Psoas muscle (tissue), 8 donors: ENCODE measurements around the gene RNF17. TPM values are rescaled to one million over a fixed set of nuclear protein-coding genes. Genes with fewer than 3 reads are reported as not detected.

ENCODE experiments used
- ATAC-seq, 4 donors: fragments of 200-7000 bp; cut with Tn5 transposase; one replicate each; pipeline ENCODE4 v1.9.1; 2020; ENCODE audit warnings: moderate library complexity in 3 of 4, mild to moderate bottlenecking in 2 of 4
- DNase-seq, 2 donors: peaks; one replicate each; pipeline ENCODE4 v3.0.0-alpha.2; 2020
- H3K27ac ChIP-seq: fragments of 200-600 bp; one replicate; pipeline ENCODE4 v1.8.0; 2022
- H3K27me3 ChIP-seq, 3 donors: fragments of 200-600 bp in 1 of 3; one replicate each; pipeline versions ENCODE4 v1.6.1 to v1.8.0; 2013 to 2022; ENCODE audit warnings: low read length in 2 of 3, mild to moderate bottlenecking in 2 of 3, moderate library complexity in 1 of 3; ENCODE audit not compliant: insufficient read depth in 3 of 3
- H3K36me3 ChIP-seq, 2 donors: fragments of 200-600 bp in 1 of 2; one replicate each; pipeline versions ENCODE4 v1.6.1 to v1.8.0; 2013 to 2022; ENCODE audit warnings: low read depth in 1 of 2, mild to moderate bottlenecking in 1 of 2, moderate library complexity in 1 of 2; ENCODE audit not compliant: insufficient read depth in 1 of 2
- H3K4me1 ChIP-seq: fragments of 200-600 bp; one replicate; pipeline ENCODE4 v1.8.0; 2022
- H3K4me3 ChIP-seq: fragments of 200-600 bp; one replicate; pipeline ENCODE4 v1.8.0; 2022; ENCODE audit warnings: mild to moderate bottlenecking
- H3K9me3 ChIP-seq: fragments of 200-600 bp; one replicate; pipeline ENCODE4 v1.8.0; 2022
- CTCF ChIP-seq: fragments of 200-600 bp; IDR thresholded peaks from one replicate; pipeline ENCODE4 v1.8.0; 2022; ENCODE audit warnings: antibody characterized with exemption
- WGBS, 3 donors: extraction: QIAGEN DNeasy Blood & Tissue Kit; methylation state at CpG; one replicate each; pipeline versions ENCODE4 v1.1.6 to v1.1.7; 2013; 5-methylcytosine and 5-hydroxymethylcytosine counted together
- intact Hi-C, 2 donors: fragments of 100-400 bp; cut with DNase I; formaldehyde crosslinking; loops; one replicate each; pipeline versions ENCODE4 v1.11.0 to v1.14.2; 2022
- polyA plus RNA-seq, 3 donors: library from polyadenylated mRNA; stranded (reverse); fragments of 200-250 nt; gene quantifications; one replicate each; pipeline ENCODE4 v1.2.3, GENCODE V29; 2013
- total RNA-seq, 4 donors: library from RNA; stranded (reverse); fragmentation: NEBNext Ultra II Directional in 2 of 4; extraction: Animal tissue kit (Norgen Biotek cat#: 25700) in 2 of 4; gene quantifications; one replicate each; pipeline versions ENCODE4 v1.2.1 to v1.2.4, GENCODE V29; 2021 to 2023
- donor health status: healthy with polysubstance abuse.
- donor health status: DM: no; HTN: no; CAD: no; lungs with moderate emphysema.
- donor health status: Bipolar disorder and iron deficiency.
- donor health status: healthy.
- donor health status: DM: yes; HTN: yes; CAD: no.
- donor health status: DM: no; HTN: no; CAD: no.
- donor health status: DM: no; HTN: no; CAD: no.
- donor health status: DM: yes; HTN: yes; CAD: no.

RNF17 gene
- total and polyA plus RNA-seq, 7 donors: 0.05 to 0.60 TPM; not detected in 5

GRCh38 chr13:24894972-24895300 is 131.0 kb downstream of the RNF17 start:
- no peaks in the 10 kb centered on the region for H3K27me3 ChIP-seq
- ATAC-seq (no peak), DNase-seq (no peak)
- no peaks in the 10 kb centered on the region for H3K9me3 ChIP-seq
- H3K36me3 ChIP-seq: peaks cover 0 to 22% of the 10 kb centered on the region in 2 donors
- TF ChIP-seq CTCF: no peak
- no peak overlapping the region for H3K27ac ChIP-seq
- WGBS, 3 donors: 91% methylated on average over 28 of the region's 28 CpGs
- intact Hi-C loops: no loop called here
- no peaks in the 10 kb centered on the region for H3K4me1 ChIP-seq
- H3K4me3 ChIP-seq: no peak overlapping the region

GRCh38 chr13:24896061-24896460 is 132.1 kb downstream of the RNF17 start:
- 92 to 94% (median 92%) methylated on average over 5 of the region's 5 CpGs for WGBS, 3 donors
- no peaks in the 10 kb centered on the region for H3K27me3 ChIP-seq
- ATAC-seq (no peak), DNase-seq (no peak)
- no peak overlapping the region for H3K4me3 ChIP-seq
- H3K9me3 ChIP-seq: no peaks in the 10 kb centered on the region
- no peak overlapping the region for H3K27ac ChIP-seq
- intact Hi-C loops: no loop called here
- no peak for TF ChIP-seq CTCF
- H3K36me3 ChIP-seq: peaks cover 0 to 22% of the 10 kb centered on the region in 2 donors
- no peaks in the 10 kb centered on the region for H3K4me1 ChIP-seq

- no peak for TF ChIP-seq CTCF
- Histone ChIP-seq H3K4me1 (no peaks in the 10 kb centered on the region), H3K4me3 (no peak overlapping the region), H3K27me3 (no peaks in the 10 kb centered on the region), H3K27ac (no peak overlapping the region), H3K36me3 (peaks cover 0 to 17% of the 10 kb centered on the region in 2 donors), H3K9me3 (no peaks in the 10 kb centered on the region)
- DNase-seq (no peak), ATAC-seq (no peak)
- intact Hi-C loops: no loop called here
- WGBS, 3 donors: 95 to 100% (median 97%) methylated on average over 1 of the region's 1 CpG
These were observed 133.3 kb downstream of the RNF17 start for GRCh38 chr13:24897293-24897692.

GRCh38 chr13:24899601-24900000 is 135.6 kb downstream of the RNF17 start:
- H3K4me3 ChIP-seq: no peak overlapping the region
- H3K9me3 ChIP-seq: no peaks in the 10 kb centered on the region
- no peak overlapping the region for H3K27ac ChIP-seq
- H3K36me3 ChIP-seq: peaks cover 0 to 28% of the 10 kb centered on the region in 2 donors
- no peaks in the 10 kb centered on the region for H3K4me1 ChIP-seq
- WGBS, 3 donors: 93 to 96% (median 96%) methylated on average over 5 of the region's 5 CpGs
- no peak for TF ChIP-seq CTCF
- DNase-seq (no peak), ATAC-seq (no peak)
- intact Hi-C loops: no loop called here
- H3K27me3 ChIP-seq: no peaks in the 10 kb centered on the region

GRCh38 chr13:24900507-24900906 is 136.5 kb downstream of the RNF17 start:
- intact Hi-C loops: no loop called here
- no peak overlapping the region for H3K4me3 ChIP-seq
- H3K9me3 ChIP-seq: no peaks in the 10 kb centered on the region
- WGBS, 3 donors: 92 to 98% (median 94%) methylated on average over 9 of the region's 9 CpGs
- no peak overlapping the region for H3K27ac ChIP-seq
- ATAC-seq: no peak
- TF ChIP-seq CTCF: no peak
- H3K36me3 ChIP-seq: peaks cover 0 to 37% of the 10 kb centered on the region in 2 donors
- H3K4me1 ChIP-seq: no peaks in the 10 kb centered on the region
- no peak for DNase-seq
- H3K27me3 ChIP-seq: no peaks in the 10 kb centered on the region
